Measurements from ENCODE around the gene SHISA8.

SHISA8 gene

DNA sequence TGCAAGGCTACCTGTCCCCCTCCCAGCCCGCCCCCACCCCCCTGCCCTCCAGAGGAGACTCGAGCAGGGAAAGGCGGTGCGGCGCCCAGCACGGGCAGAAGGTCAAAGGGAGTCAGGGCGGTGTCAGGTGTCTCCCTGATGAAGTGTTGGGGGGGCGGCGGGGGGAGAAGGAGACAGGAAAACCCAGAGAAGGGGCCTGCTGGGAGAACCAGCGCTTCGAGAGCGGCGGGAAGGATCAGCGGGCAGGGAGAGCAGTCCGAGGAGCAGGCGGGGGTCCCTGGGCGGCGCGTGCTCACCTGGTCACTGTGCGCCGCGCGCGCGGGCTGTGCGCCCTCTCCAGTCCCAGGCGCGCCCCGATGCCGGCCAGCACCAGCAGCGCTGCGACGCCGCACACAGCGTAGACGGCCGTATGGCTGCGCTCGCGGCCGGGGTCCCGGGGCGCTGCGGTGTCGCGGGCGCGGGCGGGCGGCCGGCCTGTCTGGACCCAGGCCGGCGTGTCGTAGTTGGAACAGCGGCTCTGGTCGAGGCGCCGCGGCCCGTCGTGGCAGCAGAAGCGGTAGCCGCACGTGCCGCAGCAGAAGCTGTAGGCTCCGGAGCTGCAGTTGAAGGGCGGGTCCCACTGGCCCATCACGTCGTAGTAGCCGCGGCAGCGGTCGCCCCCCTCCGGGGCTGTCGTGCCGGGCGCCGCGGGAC, 886 bp downstream of the SHISA8 start:
- DNase-seq, result no peak

GRCh38 chr22:41913040-41913719, 1.7 kb downstream of the SHISA8 start:
- no peak for DNase-seq

GRCh38 chr22:41912338-41913039, 2.4 kb downstream of the SHISA8 start:
- DNase-seq, result no peak

DNA sequence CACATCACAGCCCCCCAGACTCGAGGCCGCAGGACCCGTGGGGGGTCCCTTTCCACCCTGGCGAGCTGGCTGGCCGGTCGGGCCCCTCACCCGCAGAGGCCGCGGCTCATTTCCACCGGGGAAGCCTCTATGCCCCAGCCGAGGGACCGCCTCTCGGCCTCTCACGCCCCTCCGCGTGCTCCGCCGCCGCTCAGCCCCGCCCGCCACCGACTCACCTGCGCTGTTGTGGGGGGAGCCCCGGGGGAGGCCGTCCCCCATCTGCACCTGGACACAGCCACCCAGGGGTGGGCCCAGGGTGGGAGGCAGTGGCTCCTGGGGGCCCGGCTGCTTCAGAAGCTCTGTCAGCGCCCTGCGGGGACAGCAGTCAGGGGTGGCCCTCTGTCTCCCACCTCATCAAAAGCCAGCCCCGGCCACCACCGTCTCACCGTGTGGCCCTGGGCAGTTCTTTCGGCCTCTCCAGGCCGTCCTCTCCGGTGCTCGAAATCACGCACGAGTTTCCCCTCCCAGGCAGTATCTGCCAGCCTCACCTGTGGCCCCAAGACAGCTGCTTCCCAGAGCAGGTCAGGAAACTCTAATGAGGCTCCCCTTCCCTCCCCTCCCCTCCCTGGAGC, 3.8 kb downstream of the SHISA8 start:
- no peak for DNase-seq

DNA sequence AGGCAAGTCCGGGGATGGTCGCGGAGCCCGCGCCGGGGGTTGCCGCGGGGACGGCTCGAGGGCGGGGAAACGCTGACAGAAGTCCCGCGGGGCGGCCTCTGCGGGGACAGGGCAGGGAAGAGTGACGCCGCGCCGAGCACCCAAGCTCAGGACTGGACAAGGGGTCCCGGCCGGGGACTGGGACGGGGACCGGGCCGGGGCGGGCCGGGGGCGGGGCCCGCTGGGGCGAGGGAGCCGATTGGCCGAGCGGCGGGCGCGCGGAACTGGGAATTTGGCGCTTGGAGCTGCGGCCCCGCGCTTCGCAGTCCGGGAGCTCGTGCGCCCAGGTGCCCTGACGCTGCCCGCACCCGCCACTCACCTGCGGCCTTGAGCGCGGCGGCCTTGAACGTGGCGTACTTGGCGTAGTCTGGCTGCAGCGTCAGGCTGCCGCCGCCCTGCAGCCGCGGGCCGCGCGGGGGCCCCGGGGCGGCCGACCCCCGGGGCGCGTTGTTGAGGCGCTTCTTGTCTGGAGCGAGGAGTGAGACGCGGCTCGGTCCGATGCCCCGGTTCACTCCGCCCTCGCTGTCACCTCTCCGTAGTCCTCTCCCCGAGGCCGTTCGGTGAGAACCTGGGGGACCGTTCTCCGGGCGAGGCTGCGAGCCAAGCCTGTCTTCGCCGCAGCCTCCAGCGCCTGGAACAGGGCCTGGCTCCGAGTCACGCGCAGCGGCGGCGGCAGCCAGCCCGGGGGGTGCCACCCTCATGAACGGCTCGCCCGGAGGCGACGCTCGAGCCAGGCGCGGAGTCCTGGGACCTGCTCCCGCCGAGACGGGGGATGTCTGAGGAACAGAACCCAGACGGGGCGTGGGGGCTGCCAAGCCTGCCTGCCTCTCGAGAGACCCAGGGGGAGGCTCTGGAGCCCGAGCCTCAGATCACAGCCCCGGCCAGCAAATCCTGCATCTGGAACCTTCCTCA, 4.5 kb downstream of the SHISA8 start:
- no peak for DNase-seq

DNA sequence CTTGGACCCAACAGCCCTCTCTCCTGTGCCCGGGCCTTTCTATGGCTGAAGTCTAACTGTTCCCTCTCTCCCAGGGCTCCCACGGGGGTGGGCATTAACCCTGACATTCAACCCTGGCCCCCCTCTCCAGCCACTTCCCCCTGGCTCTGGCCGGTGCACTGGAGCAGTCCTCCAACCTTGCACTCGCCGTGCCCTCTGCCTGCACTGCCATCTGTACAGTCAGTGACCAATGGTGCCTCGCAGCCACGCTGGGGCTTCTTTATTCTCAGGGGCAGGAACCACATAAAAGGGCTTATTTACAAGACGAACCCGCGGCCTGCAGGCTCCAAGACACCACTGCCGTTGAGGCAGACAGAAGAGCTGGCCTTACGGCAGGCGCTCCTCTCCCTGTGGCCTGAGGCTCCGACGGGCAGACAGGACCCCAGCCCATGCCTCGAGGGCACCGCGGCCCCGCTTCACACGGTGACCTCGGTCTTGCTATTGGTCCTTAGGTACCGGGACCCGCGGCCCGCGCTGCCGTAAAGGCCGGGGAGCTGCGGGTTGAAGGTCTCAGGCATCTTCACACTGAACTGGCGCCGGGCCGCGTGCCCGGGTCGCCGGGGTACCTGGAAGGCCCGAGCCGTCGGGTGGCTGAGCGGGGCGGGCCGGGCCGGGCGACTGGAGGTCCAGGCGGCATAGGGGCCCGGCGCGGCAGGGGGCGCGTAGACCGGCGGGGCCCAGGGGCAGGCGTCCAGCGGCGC, 5.4 kb downstream of the SHISA8 start:
- DNase-seq, result no peak

DNA sequence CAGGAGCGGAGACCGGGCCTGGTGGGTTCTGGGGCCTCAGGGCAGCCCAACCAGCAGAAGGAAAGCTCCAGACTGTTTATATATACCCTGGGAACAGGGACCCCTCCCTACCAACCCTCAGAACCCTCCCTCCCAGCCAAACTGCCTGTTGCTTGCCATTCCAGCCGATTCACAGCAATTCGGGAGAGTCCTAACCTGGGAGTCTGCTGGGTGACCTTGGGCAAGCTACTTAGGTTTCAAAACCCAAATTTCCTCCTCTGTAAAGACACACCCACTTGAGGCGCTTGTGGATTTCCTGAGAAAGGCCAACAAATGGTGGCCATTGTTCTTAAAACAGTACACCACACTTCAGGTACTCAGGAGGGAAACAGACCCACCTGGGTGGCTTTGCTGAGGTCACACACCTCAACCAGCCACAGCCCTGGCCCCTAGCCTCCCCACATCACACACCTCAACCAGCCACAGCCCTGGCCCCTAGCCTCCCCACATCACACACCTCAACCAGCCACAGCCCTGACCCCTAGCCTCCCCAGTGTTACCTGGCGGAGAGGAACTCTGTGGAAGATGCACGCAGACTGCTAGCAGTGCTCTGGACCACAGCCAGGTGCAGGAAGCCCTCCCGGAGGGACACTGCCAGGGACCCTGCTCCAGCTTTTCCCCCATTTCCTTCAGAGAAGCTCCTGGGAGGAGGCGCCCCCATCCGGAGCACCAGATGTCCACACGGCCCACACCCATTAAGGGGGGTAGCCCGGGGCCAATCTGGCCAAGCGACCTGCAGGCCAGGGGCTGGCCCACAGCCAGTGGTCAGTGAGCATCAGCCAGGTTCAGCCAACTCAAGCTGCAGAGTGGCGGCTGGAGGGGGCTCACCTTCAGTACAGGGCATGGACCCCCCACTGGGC, 6.2 kb downstream of the SHISA8 start:
- DNase-seq, result no peak

GRCh38 chr22:41907436-41908401, 7.2 kb downstream of the SHISA8 start:
- DNase-seq, result no peak

GRCh38 chr22:41906822-41907221, 8.1 kb downstream of the SHISA8 start:
- DNase-seq, result no peak

- no peak for DNase-seq
Observed at GRCh38 chr22:41905411-41906202, 9.3 kb downstream of the SHISA8 start.

DNA sequence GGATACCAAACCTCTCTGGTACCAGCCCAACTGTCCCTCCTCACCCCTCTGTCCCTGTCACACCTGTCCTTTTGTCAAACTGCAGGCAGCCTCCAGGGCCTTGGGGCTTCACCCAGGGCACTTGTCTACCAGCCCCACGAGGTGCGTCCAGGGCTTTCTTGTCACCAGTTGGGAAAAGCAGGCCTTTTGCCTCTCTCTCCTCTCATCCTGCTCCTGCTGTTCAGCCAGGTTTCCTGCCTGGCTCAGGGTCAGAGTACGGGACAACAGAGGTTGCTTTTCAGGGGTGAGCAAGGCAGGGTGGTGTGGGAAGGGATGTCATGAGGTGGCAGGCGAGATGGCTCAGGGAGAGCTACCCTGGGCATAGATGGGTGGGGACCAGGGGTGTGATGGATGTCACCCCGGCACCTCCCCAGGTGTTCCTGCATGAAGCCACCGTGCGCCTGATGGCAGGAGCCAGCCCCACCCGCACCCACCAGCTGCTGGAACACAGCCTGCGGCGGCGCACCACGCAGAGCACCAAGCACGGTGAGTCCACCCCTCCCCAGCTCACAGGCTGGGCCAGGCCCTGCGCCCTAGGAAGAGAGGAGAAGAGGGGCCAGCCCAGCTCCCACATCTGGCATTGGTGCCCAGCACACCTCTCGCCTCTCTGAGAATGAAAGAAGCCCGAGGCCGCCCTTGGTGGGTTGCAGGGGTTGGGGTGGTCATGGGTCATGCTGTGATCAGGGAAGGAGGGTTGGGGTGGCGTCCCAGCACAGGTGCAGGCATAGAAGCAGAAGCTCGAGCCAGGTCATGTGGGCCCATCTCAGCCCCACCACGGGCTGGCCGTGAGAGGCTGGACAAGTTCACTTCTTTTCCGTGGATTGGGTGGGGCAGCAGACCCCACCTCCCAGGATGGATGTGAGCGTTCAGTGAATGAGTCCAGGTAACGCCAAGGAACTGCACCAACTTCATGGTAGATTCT, 10.1 kb downstream of the SHISA8 start:
- DNase-seq, result no peak

DNA sequence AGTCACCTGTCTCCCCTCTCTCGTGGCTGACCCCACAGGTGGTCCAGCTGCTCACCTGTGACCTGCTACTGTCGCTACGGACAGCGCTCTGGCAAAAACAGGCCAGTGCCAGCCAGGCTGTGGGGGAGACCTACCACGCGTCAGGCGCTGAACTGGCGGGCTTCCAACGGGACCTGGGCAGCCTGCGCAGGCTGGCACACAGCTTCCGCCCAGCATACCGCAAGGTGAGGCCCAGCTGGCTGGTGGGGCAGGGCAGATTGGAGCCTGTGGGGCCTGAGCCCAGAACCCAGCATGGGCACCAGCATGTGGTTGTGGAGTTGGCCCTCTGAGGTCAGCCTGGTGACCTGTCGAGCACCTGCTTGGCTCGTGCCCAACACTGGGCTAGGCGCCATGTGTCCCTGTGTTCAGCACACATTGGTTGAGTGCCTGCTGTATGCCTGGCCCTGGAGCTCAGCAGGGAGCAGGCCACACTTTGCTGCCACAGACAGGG, 11.9 kb downstream of the SHISA8 start:
- DNase-seq, result no peak

GRCh38 chr22:41902016-41902415, 12.9 kb downstream of the SHISA8 start:
- no peak for DNase-seq

- DNase-seq, result no peak
Observed at GRCh38 chr22:41900652-41901312, 14.1 kb downstream of the SHISA8 start.

DNA sequence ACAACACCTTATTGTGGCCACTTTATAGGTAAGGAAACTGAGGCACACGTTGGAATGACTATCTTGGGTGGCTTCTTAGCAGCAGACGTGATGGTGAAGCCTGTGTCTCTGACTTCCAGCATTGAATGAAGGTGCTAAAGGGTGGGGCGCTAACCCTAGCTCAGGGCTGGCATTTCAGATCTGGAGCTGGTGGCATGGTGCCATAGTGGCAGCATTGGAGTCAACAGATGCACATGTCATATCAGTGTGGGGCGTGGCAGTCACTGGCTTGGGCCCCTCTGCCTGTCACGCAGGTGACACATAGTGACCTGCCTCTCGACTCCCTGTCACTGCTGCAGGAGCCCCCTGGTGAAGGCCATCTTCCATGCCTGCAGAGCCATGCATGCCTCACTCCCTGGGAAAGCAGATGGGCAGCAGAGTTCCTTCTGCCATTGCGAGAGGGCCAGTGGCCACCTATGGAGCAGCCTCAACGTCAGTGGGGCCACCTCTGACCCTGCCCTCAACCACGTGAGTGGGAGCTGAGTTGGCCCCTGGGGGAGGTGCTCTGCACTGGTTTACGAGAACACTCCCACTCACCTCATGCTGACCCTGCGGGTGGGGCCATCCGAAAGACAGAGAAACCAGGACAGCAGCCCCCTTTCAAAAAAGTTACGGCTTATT, 14.8 kb downstream of the SHISA8 start:
- no peak for DNase-seq

- DNase-seq, result no peak
Observed at GRCh38 chr22:41899110-41899509, 15.8 kb downstream of the SHISA8 start.

Data from NCI-H1048 (cell line).